ENCODE measurements around the gene TSEN54.

GRCh38 chr17:75561927-75562603 lies 45.7 kb downstream of the TSEN54 start:
- TF ChIP-seq POLR2A (IDR thresholded peaks at IDR 0.05) (no peak), CTCF (IDR thresholded peaks at IDR 0.05) (no peak)
